ENCODE measurements around the gene CCDC40. TPM values are rescaled to one million over a fixed set of nuclear protein-coding genes. Genes with fewer than 3 reads are reported as not detected.

Gene CCDC40
- total RNA-seq, 2 donors from 2014 or later: 11.8 to 19.7 TPM

DNA sequence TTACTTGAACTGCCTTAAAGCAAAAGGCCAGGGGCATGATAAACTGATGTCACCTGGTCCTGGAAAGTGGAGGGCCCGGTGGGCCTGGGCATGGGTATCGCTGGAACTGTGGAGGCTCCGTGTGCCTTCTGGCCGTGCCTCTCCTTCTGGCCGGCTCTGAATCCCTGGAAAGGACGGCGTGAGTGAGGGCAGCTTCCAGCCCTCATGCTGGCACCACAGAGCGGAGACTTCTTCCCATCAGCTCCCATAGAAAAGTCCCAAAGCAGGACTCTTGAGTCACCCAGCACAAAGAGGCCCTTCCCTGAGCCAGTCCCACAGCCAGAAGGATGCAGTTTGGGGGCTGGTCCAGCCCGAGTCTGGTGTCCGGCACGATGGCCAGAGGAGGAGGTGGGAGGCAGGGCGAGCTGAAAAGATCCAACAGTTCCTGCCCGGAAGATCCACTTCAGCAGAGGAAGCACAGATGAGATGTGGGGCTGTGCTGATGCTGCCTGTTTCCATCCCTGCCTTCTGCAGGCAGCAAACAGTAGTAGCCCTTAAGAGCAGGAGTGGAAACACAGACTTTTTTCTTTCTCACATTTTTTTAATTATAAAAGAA is 72.7 kb downstream of the CCDC40 start:
- DNase-seq (ENCODE audit: low spot score): no peak
- Histone ChIP-seq H3K27me3 (replicated peaks; ENCODE audit: insufficient read depth) (no peaks in the 10 kb centered on the region), H3K9me3 (no peaks in the 10 kb centered on the region), H3K4me3 (no peak overlapping the region), H3K4me1 (replicated peaks) (peaks cover 2% of the 10 kb centered on the region), H3K36me3 (no peaks in the 10 kb centered on the region), H3K27ac (no peak overlapping the region)
- intact Hi-C loops (cut with DNase I): no loop called here
- TF ChIP-seq POLR2A (IDR thresholded peaks at IDR 0.05) (no peak), POLR2AphosphoS5 (IDR thresholded peaks at IDR 0.05) (no peak)
- TF ChIP-seq, protein P1, sequence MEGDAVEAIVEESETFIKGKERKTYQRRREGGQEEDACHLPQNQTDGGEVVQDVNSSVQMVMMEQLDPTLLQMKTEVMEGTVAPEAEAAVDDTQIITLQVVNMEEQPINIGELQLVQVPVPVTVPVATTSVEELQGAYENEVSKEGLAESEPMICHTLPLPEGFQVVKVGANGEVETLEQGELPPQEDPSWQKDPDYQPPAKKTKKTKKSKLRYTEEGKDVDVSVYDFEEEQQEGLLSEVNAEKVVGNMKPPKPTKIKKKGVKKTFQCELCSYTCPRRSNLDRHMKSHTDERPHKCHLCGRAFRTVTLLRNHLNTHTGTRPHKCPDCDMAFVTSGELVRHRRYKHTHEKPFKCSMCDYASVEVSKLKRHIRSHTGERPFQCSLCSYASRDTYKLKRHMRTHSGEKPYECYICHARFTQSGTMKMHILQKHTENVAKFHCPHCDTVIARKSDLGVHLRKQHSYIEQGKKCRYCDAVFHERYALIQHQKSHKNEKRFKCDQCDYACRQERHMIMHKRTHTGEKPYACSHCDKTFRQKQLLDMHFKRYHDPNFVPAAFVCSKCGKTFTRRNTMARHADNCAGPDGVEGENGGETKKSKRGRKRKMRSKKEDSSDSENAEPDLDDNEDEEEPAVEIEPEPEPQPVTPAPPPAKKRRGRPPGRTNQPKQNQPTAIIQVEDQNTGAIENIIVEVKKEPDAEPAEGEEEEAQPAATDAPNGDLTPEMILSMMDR (IDR thresholded peaks at IDR 0.05): no peak
- WGBS: 75% methylated on average over 12 of the region's 13 CpGs

DNA sequence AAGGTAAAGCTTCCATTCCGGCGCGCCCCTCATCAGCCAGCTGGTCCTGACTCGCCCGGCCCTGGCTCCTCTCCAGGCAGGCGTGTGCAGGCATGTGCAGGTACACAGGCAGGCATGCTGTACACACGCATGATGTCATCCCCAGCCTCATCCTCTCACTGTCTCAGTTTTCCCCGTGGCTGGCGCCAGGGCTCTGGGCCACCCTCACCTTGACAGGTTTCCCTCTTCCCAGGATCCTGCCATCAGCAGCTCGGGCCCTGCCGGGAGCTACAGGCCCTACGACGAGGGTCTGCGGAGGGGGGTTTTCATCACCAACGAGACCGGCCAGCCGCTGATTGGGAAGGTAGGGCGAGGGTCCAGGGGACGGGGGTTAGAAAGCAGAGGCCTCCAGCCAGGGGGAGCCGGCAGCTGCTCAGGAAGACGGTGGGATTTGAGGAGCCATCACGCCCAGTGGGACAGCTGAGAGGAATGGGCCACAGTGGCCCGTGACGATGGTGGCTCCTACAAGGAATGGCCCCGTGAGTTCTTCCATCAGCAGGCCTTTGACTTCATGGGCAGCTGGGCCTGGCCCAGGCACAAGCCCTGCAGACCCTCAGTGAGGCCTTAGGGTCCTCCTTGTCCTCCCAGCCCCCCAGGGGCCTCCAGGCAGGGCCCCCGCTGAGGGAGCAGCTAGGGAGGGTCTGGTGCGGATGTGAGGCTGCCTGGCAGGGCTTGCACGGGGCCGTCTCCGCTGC is 73.4 kb downstream of the CCDC40 start:
- WGBS: 60% methylated on average over 28 of the region's 30 CpGs
- DNase-seq (ENCODE audit: low spot score): peak; percentile 42

DNA sequence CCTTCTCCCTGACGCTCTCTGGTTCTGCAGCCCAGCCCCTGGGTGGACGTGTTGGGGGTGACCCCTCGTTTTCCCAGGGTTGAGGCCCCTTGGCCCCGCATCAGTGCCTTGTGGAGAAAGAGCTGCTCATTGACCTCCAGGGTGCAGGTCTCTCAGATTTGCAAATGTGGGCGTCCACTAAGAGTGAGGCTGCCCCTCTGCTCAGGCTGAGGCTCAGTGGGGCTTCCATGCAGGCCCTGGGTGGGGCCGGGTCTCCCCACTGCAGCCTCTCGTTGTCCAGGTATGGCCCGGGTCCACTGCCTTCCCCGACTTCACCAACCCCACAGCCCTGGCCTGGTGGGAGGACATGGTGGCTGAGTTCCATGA is 74.0 kb downstream of the CCDC40 start:
- intact Hi-C loops (cut with DNase I): no loop called here
- no peak for DNase-seq (ENCODE audit: low spot score)
- H3K9me3 ChIP-seq: no peaks in the 10 kb centered on the region
- H3K36me3 ChIP-seq: no peaks in the 10 kb centered on the region
- no peak for TF ChIP-seq POLR2AphosphoS5 (IDR thresholded peaks at IDR 0.05)
- TF ChIP-seq, protein P1 (IDR thresholded peaks at IDR 0.05): no peak
- TF ChIP-seq POLR2A (IDR thresholded peaks at IDR 0.05): no peak
- no peak overlapping the region for H3K4me3 ChIP-seq
- WGBS: 74% methylated on average over 8 of the region's 9 CpGs
- no peak overlapping the region for H3K27ac ChIP-seq
- H3K27me3 ChIP-seq (replicated peaks; ENCODE audit: insufficient read depth): no peaks in the 10 kb centered on the region
- H3K4me1 ChIP-seq (replicated peaks): no peaks in the 10 kb centered on the region

More for the DNA sequence above, 73.4 kb downstream of the CCDC40 start:
- Histone ChIP-seq H3K4me3 (no peak overlapping the region), H3K36me3 (no peaks in the 10 kb centered on the region), H3K27me3 (replicated peaks; ENCODE audit: insufficient read depth) (no peaks in the 10 kb centered on the region), H3K27ac (no peak overlapping the region), H3K9me3 (no peaks in the 10 kb centered on the region), H3K4me1 (replicated peaks) (no peaks in the 10 kb centered on the region)
- TF ChIP-seq POLR2AphosphoS5 (IDR thresholded peaks at IDR 0.05): no peak
- TF ChIP-seq, protein P1 (IDR thresholded peaks at IDR 0.05): no peak
- no peak for TF ChIP-seq POLR2A (IDR thresholded peaks at IDR 0.05)
- intact Hi-C loops (cut with DNase I): no loop called here

DNA sequence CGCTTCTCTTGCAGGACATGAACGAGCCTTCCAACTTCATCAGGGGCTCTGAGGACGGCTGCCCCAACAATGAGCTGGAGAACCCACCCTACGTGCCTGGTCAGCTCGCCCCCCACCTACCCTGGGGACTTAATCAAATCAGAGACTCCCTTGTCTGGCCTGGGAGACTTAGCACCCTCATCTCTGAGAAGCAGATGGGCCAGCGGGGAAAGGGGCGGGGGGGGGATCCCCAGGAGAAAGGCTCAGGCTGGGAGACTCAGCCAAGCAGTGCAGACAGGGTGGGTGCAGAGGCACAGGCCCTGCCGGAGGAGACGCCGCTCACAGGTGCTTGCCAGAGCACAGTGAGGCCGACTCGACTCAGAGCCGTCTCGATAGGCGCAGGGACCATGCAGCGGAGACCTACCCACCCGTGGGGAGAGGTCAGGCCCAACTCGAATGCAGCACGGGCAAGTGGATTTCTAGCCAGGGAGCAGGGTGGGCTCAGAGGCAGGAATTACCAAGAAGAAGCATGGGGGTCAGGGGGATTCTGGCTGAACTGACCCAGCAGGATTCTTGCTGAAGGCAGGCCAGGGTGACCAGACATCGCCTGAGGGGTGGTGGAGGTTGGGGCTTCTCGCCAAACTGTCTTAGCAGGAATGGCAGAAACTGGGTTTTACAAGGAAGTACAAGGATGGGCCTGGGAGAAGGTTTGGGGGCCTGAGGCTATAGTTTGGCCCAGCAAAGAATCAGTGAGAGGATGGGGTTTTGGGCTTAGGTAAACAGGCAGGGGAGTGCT is 74.7 kb downstream of the CCDC40 start:
- TF ChIP-seq POLR2A (IDR thresholded peaks at IDR 0.05) (no peak), POLR2AphosphoS5 (IDR thresholded peaks at IDR 0.05) (no peak)
- TF ChIP-seq, protein P1 (IDR thresholded peaks at IDR 0.05): no peak
- WGBS: 89% methylated on average over 21 of the region's 21 CpGs
- Histone ChIP-seq H3K4me3 (no peak overlapping the region), H3K9me3 (no peaks in the 10 kb centered on the region), H3K27me3 (replicated peaks; ENCODE audit: insufficient read depth) (no peaks in the 10 kb centered on the region), H3K4me1 (replicated peaks) (no peaks in the 10 kb centered on the region), H3K36me3 (no peaks in the 10 kb centered on the region), H3K27ac (no peak overlapping the region)
- DNase-seq (ENCODE audit: low spot score): no peak
- intact Hi-C loops (cut with DNase I): no loop called here
